Karpas-422 (cell line): Measurements from ENCODE around the gene FMN1. TPM values are rescaled to one million over a fixed set of nuclear protein-coding genes. Genes with fewer than 3 reads are reported as not detected.

Experiments used
- DNase-seq: peaks from one replicate; pipeline ENCODE4 v3.0.0-alpha.2; 2015
- H2AFZ ChIP-seq: fragments of 200-600 bp; sonication (generic); 2 replicates; pipeline ENCODE4 v1.6.1; 2014; ENCODE audit warnings: antibody characterized with exemption, low read length, mixed read lengths
- H3K27ac ChIP-seq: fragments of 200-600 bp; sonication (generic); 2 replicates; pipeline ENCODE4 v1.5.1; 2014; ENCODE audit warnings: mild to moderate bottlenecking, low read length, moderate library complexity
- H3K27me3 ChIP-seq: fragments of 200-600 bp; sonication (generic); 2 replicates; pipeline ENCODE4 v1.6.1; 2014; ENCODE audit warnings: low read length, mixed read lengths
- H3K36me3 ChIP-seq: fragments of 200-600 bp; sonication (generic); 2 replicates; pipeline ENCODE4 v1.6.1; 2014; ENCODE audit warnings: low read length, mixed read lengths; ENCODE audit not compliant: insufficient read depth
- H3K4me1 ChIP-seq: fragments of 200-600 bp; sonication (generic); 2 replicates; pipeline ENCODE4 v1.6.1; 2014; ENCODE audit warnings: mild to moderate bottlenecking, low read length, mixed read lengths
- H3K4me2 ChIP-seq: fragments of 200-600 bp; sonication (generic); 2 replicates; pipeline ENCODE4 v1.6.1; 2014; ENCODE audit warnings: low read length, low read depth, mild to moderate bottlenecking; ENCODE audit not compliant: poor library complexity, severe bottlenecking
- H3K4me3 ChIP-seq: fragments of 200-600 bp; sonication (generic); 2 replicates; pipeline ENCODE4 v1.5.1; 2014; ENCODE audit warnings: mild to moderate bottlenecking, antibody characterized with exemption, low read length, mixed read lengths
- H3K79me2 ChIP-seq: fragments of 200-600 bp; sonication (generic); 2 replicates; pipeline ENCODE4 v1.6.1; 2014; ENCODE audit warnings: mild to moderate bottlenecking, low read length, mixed read lengths
- H3K9ac ChIP-seq: fragments of 200-600 bp; sonication (generic); 2 replicates; pipeline ENCODE4 v1.6.0; 2014; ENCODE audit warnings: low read length
- H3K9me2 ChIP-seq: fragments of 200-600 bp; sonication (generic), shearing (Covaris generic); replicated peaks from 2 replicates; pipeline ENCODE4 v1.6.0; 2014; ENCODE audit warnings: mild to moderate bottlenecking, low read length, moderate library complexity; ENCODE audit not compliant: insufficient read depth
- H3K9me3 ChIP-seq: fragments of 300-700, 200-600 bp; sonication (generic); 2 replicates; pipeline ENCODE4 v1.6.1; 2014; ENCODE audit warnings: low read length, mixed read lengths
- H4K20me1 ChIP-seq: fragments of 200-600 bp; sonication (generic); 2 replicates; pipeline ENCODE4 v1.6.1; 2014; ENCODE audit warnings: mild to moderate bottlenecking, antibody characterized with exemption, low read length, low read depth; ENCODE audit not compliant: insufficient read depth
- total RNA-seq: library from RNA; depleted of rRNA; stranded (reverse); fragments of >200 nt; shearing (Covaris generic); gene quantifications from 2 replicates; pipeline ENCODE4 v1.2.3, GENCODE V29; 2014; ENCODE audit warnings: low replicate concordance

Gene FMN1
- total RNA-seq, 1 experiment from 2014 or later = 1.1 TPM

GRCh38 chr15:32884146-32884545 lies 310.4 kb downstream of the FMN1 start:
- no peaks in the 10 kb centered on the region for H3K79me2 ChIP-seq
- no peaks in the 10 kb centered on the region for H3K4me1 ChIP-seq
- no peak overlapping the region for H3K9ac ChIP-seq
- no peaks in the 10 kb centered on the region for H3K27me3 ChIP-seq
- no peak overlapping the region for H3K4me2 ChIP-seq
- H2AFZ ChIP-seq = no peak overlapping the region
- no peak for DNase-seq
- H3K4me3 ChIP-seq = no peak overlapping the region
- no peaks in the 10 kb centered on the region for H3K9me2 ChIP-seq
- no peaks in the 10 kb centered on the region for H3K36me3 ChIP-seq
- no peaks in the 10 kb centered on the region for H4K20me1 ChIP-seq
- H3K9me3 ChIP-seq = no peaks in the 10 kb centered on the region
- no peak overlapping the region for H3K27ac ChIP-seq

GRCh38 chr15:32882955-32883354 lies 311.6 kb downstream of the FMN1 start:
- no peak overlapping the region for H2AFZ ChIP-seq
- no peaks in the 10 kb centered on the region for H3K36me3 ChIP-seq
- H3K9me2 ChIP-seq = no peaks in the 10 kb centered on the region
- H3K4me2 ChIP-seq = no peak overlapping the region
- H3K9ac ChIP-seq = no peak overlapping the region
- no peaks in the 10 kb centered on the region for H3K4me1 ChIP-seq
- no peak overlapping the region for H3K27ac ChIP-seq
- no peak overlapping the region for H3K4me3 ChIP-seq
- no peaks in the 10 kb centered on the region for H3K27me3 ChIP-seq
- no peaks in the 10 kb centered on the region for H3K9me3 ChIP-seq
- no peaks in the 10 kb centered on the region for H3K79me2 ChIP-seq
- H4K20me1 ChIP-seq = no peaks in the 10 kb centered on the region
- DNase-seq = no peak

- Histone ChIP-seq H3K9me3 (no peaks in the 10 kb centered on the region), H3K9me2 (no peaks in the 10 kb centered on the region), H3K36me3 (no peaks in the 10 kb centered on the region), H2AFZ (no peak overlapping the region), H3K4me2 (no peak overlapping the region), H3K27ac (no peak overlapping the region), H3K79me2 (no peaks in the 10 kb centered on the region), H4K20me1 (no peaks in the 10 kb centered on the region), H3K27me3 (no peaks in the 10 kb centered on the region), H3K4me1 (no peaks in the 10 kb centered on the region), H3K4me3 (no peak overlapping the region), H3K9ac (no peak overlapping the region)
- no peak for DNase-seq
Observed at GRCh38 chr15:32881528-32881927, 313.0 kb downstream of the FMN1 start.

GRCh38 chr15:32880642-32881041 lies 313.9 kb downstream of the FMN1 start:
- Histone ChIP-seq H3K9me2 (no peaks in the 10 kb centered on the region), H4K20me1 (no peaks in the 10 kb centered on the region), H3K27ac (no peak overlapping the region), H3K9me3 (no peaks in the 10 kb centered on the region), H3K4me3 (no peak overlapping the region), H3K9ac (no peak overlapping the region), H2AFZ (no peak overlapping the region), H3K4me1 (no peaks in the 10 kb centered on the region), H3K79me2 (no peaks in the 10 kb centered on the region), H3K4me2 (no peak overlapping the region), H3K27me3 (no peaks in the 10 kb centered on the region), H3K36me3 (no peaks in the 10 kb centered on the region)
- DNase-seq = peak; percentile 2

- DNase-seq = no peak
- no peak overlapping the region for H3K4me3 ChIP-seq
- H3K4me2 ChIP-seq = no peak overlapping the region
- no peaks in the 10 kb centered on the region for H3K36me3 ChIP-seq
- H3K27ac ChIP-seq = no peak overlapping the region
- no peaks in the 10 kb centered on the region for H4K20me1 ChIP-seq
- no peaks in the 10 kb centered on the region for H3K79me2 ChIP-seq
- no peaks in the 10 kb centered on the region for H3K27me3 ChIP-seq
- no peaks in the 10 kb centered on the region for H3K9me3 ChIP-seq
- no peak overlapping the region for H2AFZ ChIP-seq
- no peaks in the 10 kb centered on the region for H3K4me1 ChIP-seq
- H3K9me2 ChIP-seq = no peaks in the 10 kb centered on the region
- H3K9ac ChIP-seq = no peak overlapping the region
Observed at GRCh38 chr15:32879980-32880379, 314.5 kb downstream of the FMN1 start.

- Histone ChIP-seq H3K36me3 (no peaks in the 10 kb centered on the region), H3K9me2 (no peaks in the 10 kb centered on the region), H3K27ac (no peak overlapping the region), H2AFZ (no peak overlapping the region), H3K4me3 (no peak overlapping the region), H3K9ac (no peak overlapping the region), H4K20me1 (no peaks in the 10 kb centered on the region), H3K27me3 (no peaks in the 10 kb centered on the region), H3K4me1 (no peaks in the 10 kb centered on the region), H3K9me3 (no peaks in the 10 kb centered on the region), H3K4me2 (no peak overlapping the region), H3K79me2 (no peaks in the 10 kb centered on the region)
- DNase-seq = peak; percentile 10
Observed at GRCh38 chr15:32878869-32879805, 315.4 kb downstream of the FMN1 start.

- no peak overlapping the region for H2AFZ ChIP-seq
- H3K4me3 ChIP-seq = no peak overlapping the region
- H3K9me2 ChIP-seq = no peaks in the 10 kb centered on the region
- peak; percentile 7 for DNase-seq
- no peaks in the 10 kb centered on the region for H3K79me2 ChIP-seq
- no peaks in the 10 kb centered on the region for H3K9me3 ChIP-seq
- H3K27me3 ChIP-seq = no peaks in the 10 kb centered on the region
- no peak overlapping the region for H3K9ac ChIP-seq
- H3K4me2 ChIP-seq = no peak overlapping the region
- no peak overlapping the region for H3K27ac ChIP-seq
- H4K20me1 ChIP-seq = no peaks in the 10 kb centered on the region
- no peaks in the 10 kb centered on the region for H3K36me3 ChIP-seq
- no peaks in the 10 kb centered on the region for H3K4me1 ChIP-seq
Observed at GRCh38 chr15:32878342-32878741, 316.2 kb downstream of the FMN1 start.

GRCh38 chr15:32877252-32878019 lies 317.1 kb downstream of the FMN1 start:
- no peak overlapping the region for H3K4me2 ChIP-seq
- no peaks in the 10 kb centered on the region for H3K9me2 ChIP-seq
- no peak overlapping the region for H3K4me3 ChIP-seq
- peak; percentile 14 for DNase-seq
- H3K36me3 ChIP-seq = no peaks in the 10 kb centered on the region
- no peaks in the 10 kb centered on the region for H3K9me3 ChIP-seq
- no peaks in the 10 kb centered on the region for H3K27me3 ChIP-seq
- no peaks in the 10 kb centered on the region for H3K4me1 ChIP-seq
- no peak overlapping the region for H3K27ac ChIP-seq
- no peak overlapping the region for H3K9ac ChIP-seq
- H3K79me2 ChIP-seq = no peaks in the 10 kb centered on the region
- no peaks in the 10 kb centered on the region for H4K20me1 ChIP-seq
- no peak overlapping the region for H2AFZ ChIP-seq
